Measurements from ENCODE around the gene CABP4. TPM values are rescaled to one million over a fixed set of nuclear protein-coding genes. Genes with fewer than 3 reads are reported as not detected.

Gene CABP4
- total RNA-seq, 1 experiment from 2014 or later = not detected

DNA sequence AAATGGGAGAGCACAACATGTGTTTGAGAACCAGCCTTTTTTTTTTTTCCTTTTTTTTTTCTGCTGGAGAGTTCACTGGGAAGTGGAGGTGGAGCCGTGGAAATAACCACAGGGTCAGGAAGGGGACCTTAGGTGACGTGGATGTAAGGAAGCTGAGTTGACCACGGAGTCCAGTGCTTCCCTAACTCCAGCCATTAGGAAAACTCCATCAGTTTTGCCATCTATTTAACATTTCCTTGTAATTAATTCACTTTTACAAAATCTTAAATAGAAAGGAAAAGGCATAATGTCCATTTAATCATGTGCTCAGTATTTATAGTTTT is 54.8 kb downstream of the CABP4 start:
- H4K20me1 ChIP-seq (ENCODE audit: insufficient read depth) = no peaks in the 10 kb centered on the region
- no peak for TF ChIP-seq CBX3 (IDR thresholded peaks at IDR 0.05; ENCODE audit: low read depth)
- TF ChIP-seq EZH2phosphoT487 (IDR thresholded peaks at IDR 0.05; ENCODE audit: borderline replicate concordance) = no peak
- no peak for TF ChIP-seq EGR1 (IDR thresholded peaks at IDR 0.05; ENCODE audit: low read depth)
- TF ChIP-seq POLR2AphosphoS5 (IDR thresholded peaks at IDR 0.05; ENCODE audit: low read depth, low read length) = no peak
- TF ChIP-seq ZFX (IDR thresholded peaks at IDR 0.05) = no peak
- no peak for TF ChIP-seq ELF1 (IDR thresholded peaks at IDR 0.05; ENCODE audit: borderline replicate concordance, low read depth)
- no peak for TF ChIP-seq SP1 (IDR thresholded peaks at IDR 0.05; ENCODE audit: low read depth)
- no TSS peak for BruUV-seq (replicated peaks)
- ATAC-seq (no peak), DNase-seq (ENCODE audit: low read depth, low spot score) (no peak)
- peaks cover 11% of the 10 kb centered on the region; the same call in 1 of the 2 replicates for H3K79me2 ChIP-seq (ENCODE audit: insufficient read depth, low read length)
- H3K9me3 ChIP-seq (ENCODE audit: control insufficient read depth in 1 of 2, insufficient read depth in 1 of 2, low read depth in 1 of 2, low read length in 2 of 2) = no peaks in the 10 kb centered on the region
- no peak overlapping the region for H3K27ac ChIP-seq (ENCODE audit: low read depth, low read length)
- peaks cover 23 to 35% of the 10 kb centered on the region in 2 experiments for H3K4me1 ChIP-seq (ENCODE audit: control insufficient read depth in 1 of 2, insufficient read depth in 2 of 2, low read length in 2 of 2)
- H3K4me3 ChIP-seq (replicated peaks in 1 of 2; ENCODE audit: low read depth in 1 of 2, low read length in 2 of 2) = no peak overlapping the region
- H3K4me2 ChIP-seq (ENCODE audit: low read length) = no peak overlapping the region
- intact Hi-C loops (cut with micrococcal nuclease) = no loop called here
- ChIA-PET CTCF (no interaction called here), POLR2A (no interaction called here), RAD21 (ENCODE audit: low non-redundant PET in 1 of 2, low total read pairs in 2 of 2, uncharacterized antibody in 2 of 2, unreplicated experiment in 2 of 2) (no interaction called here)
- H3K9me2 ChIP-seq (ENCODE audit: insufficient read depth) = no peaks in the 10 kb centered on the region
- no peaks in the 10 kb centered on the region for H3K36me3 ChIP-seq (ENCODE audit: control insufficient read depth in 1 of 2, insufficient read depth in 2 of 2, low read length in 2 of 2)
- H3K27me3 ChIP-seq (ENCODE audit: insufficient read depth, low read length) = no peaks in the 10 kb centered on the region
- H2AFZ ChIP-seq (ENCODE audit: low read depth, low read length, poor library complexity, severe bottlenecking) = no peak overlapping the region
- no peak overlapping the region for H3K9ac ChIP-seq (ENCODE audit: low read length)

Small RNAs within 50 kb of the gene (microRNA-seq; reads per million reads assigned to microRNA genes)
- gene MIR6752 (ENCODE audit: borderline number of aligned reads) = not detected

Other genes with a start within 250 kb of the CABP4 start
- 83.0 TPM for gene GRK2, start 188.9 kb upstream of the CABP4 start, total RNA-seq (2021; ENCODE audit: unreplicated experiment)
- gene ANKRD13D, start 166.1 kb upstream of the CABP4 start, total RNA-seq (2021; ENCODE audit: unreplicated experiment) = 61.1 TPM
- 57.8 TPM for gene SSH3, start 151.8 kb upstream of the CABP4 start, total RNA-seq (2021; ENCODE audit: unreplicated experiment)
- gene POLD4, start 101.8 kb upstream of the CABP4 start, total RNA-seq (2021; ENCODE audit: unreplicated experiment) = 44.2 TPM
- 12.2 TPM for gene CLCF1, start 81.8 kb upstream of the CABP4 start, total RNA-seq (2021; ENCODE audit: unreplicated experiment)
- gene RAD9A, start 63.4 kb upstream of the CABP4 start, total RNA-seq (2021; ENCODE audit: unreplicated experiment) = 49.8 TPM
- gene PPP1CA, start 53.5 kb upstream of the CABP4 start, total RNA-seq (2021; ENCODE audit: unreplicated experiment) = 238 TPM
- 0.39 TPM for gene TBC1D10C, start 51.3 kb upstream of the CABP4 start, total RNA-seq (2021; ENCODE audit: unreplicated experiment)
- gene CARNS1, start 39.7 kb upstream of the CABP4 start, total RNA-seq (2021; ENCODE audit: unreplicated experiment) = 1.0 TPM
- 54.1 TPM for gene RPS6KB2, start 26.9 kb upstream of the CABP4 start, total RNA-seq (2021; ENCODE audit: unreplicated experiment)
- gene PTPRCAP, start 17.7 kb upstream of the CABP4 start, total RNA-seq (2021; ENCODE audit: unreplicated experiment) = 1.4 TPM
- gene CORO1B, start 11.9 kb upstream of the CABP4 start, total RNA-seq (2021; ENCODE audit: unreplicated experiment) = 94.5 TPM
- not detected for gene GPR152, start 2.6 kb upstream of the CABP4 start, total RNA-seq (2021; ENCODE audit: unreplicated experiment)
- gene TMEM134, start 13.9 kb downstream of the CABP4 start, total RNA-seq (2021; ENCODE audit: unreplicated experiment) = 44.2 TPM
- gene AIP, start 27.7 kb downstream of the CABP4 start, total RNA-seq (2021; ENCODE audit: unreplicated experiment) = 61.0 TPM
- gene PITPNM1, start 50.0 kb downstream of the CABP4 start, total RNA-seq (2021; ENCODE audit: unreplicated experiment) = 79.5 TPM
- 53.6 TPM for gene CDK2AP2, start 52.8 kb downstream of the CABP4 start, total RNA-seq (2021; ENCODE audit: unreplicated experiment)
- gene CABP2, start 68.1 kb downstream of the CABP4 start, total RNA-seq (2021; ENCODE audit: unreplicated experiment) = not detected
- 893 TPM for gene GSTP1, start 128.5 kb downstream of the CABP4 start, total RNA-seq (2021; ENCODE audit: unreplicated experiment)
- gene NDUFV1, start 151.6 kb downstream of the CABP4 start, total RNA-seq (2021; ENCODE audit: unreplicated experiment) = 242 TPM
- gene NUDT8, start 174.6 kb downstream of the CABP4 start, total RNA-seq (2021; ENCODE audit: unreplicated experiment) = 18.7 TPM
- gene TBX10, start 184.4 kb downstream of the CABP4 start, total RNA-seq (2021; ENCODE audit: unreplicated experiment) = not detected
- gene ACY3, start 195.4 kb downstream of the CABP4 start, total RNA-seq (2021; ENCODE audit: unreplicated experiment) = 0.30 TPM
- not detected for gene ALDH3B2, start 219.3 kb downstream of the CABP4 start, total RNA-seq (2021; ENCODE audit: unreplicated experiment)

Data from HCT116 (cell line).